ENCODE results near the gene KCNJ11. TPM values are rescaled to one million over a fixed set of nuclear protein-coding genes. Genes with fewer than 3 reads are reported as not detected.

KCNJ11 gene
- total and polyA plus RNA-seq, 2 of the 13 experiments (the other 11 are each of a cell fraction or from before 2014, with no cell fraction given), result 0.38 to 1.6 TPM

DNA sequence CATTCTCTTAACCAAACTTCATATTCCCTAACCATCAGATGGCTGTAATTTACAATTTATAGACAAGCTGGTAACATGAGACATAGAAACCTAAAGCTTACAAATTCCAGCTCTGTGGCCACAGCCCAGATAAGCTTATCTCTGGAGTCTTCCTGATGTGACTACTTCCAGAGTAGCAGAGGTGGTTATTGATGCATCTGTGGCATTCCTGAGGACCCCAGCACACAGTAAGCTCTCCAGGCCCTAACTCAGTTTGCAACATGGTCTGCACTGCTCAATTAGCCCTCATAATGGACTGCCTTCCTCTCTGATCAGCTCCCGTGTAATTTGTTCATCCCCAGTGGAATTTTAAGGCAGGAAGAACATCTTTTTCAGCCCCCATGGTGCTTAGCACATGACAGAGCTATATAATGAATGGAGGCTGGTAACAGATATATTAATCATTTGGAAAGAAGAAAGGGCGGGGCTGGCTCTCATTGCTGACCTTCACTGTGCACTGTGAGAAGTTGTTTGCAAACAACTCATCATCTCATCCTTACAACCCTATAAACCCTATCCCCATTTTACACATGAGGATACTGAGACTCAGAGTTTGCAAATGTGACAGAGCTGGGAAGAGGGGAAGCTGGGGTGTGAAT is 30.1 kb upstream of the KCNJ11 start:
- in situ Hi-C loops (cut with HindIII; ENCODE audit: extremely low pct_ligation_motif_present, low pct_unique_long_range_greater_than_20kb), result no loop called here
- TF ChIP-seq ETV6 (CRISPR knock-in tag; conservative IDR thresholded peaks at IDR 0.05) (no peak), E2F1 (CRISPR knock-in tag; IDR thresholded peaks at IDR 0.05) (no peak), ZBTB7A (CRISPR knock-in tag; IDR thresholded peaks at IDR 0.05) (no peak), MED1 (CRISPR knock-in tag; IDR thresholded peaks at IDR 0.05) (no peak)
- BruUV-seq (replicated peaks), result no TSS peak
- DNase-seq (ENCODE audit: low spot score), result no peak
- H3K4me3 ChIP-seq (replicated peaks in 1 of 3; ENCODE audit: insufficient read depth in 1 of 3, low read depth in 2 of 3, low read length in 3 of 3), result no peak overlapping the region
- H3K9me3 ChIP-seq (ENCODE audit: low read length), result no peaks in the 10 kb centered on the region
- 3% methylated on average over 2 of the region's 2 CpGs for WGBS (ENCODE audit: low lambda C conversion rate)
- H4K20me1 ChIP-seq (ENCODE audit: insufficient read depth, low read length), result no peaks in the 10 kb centered on the region
- POLR2A ChIA-PET, result no interaction called here
- peaks cover 7% of the 10 kb centered on the region for H3K4me1 ChIP-seq (ENCODE audit: insufficient read depth, low read length)
- H3K27ac ChIP-seq (ENCODE audit: extremely low read length, insufficient read depth, low read length), result no peak overlapping the region
- H3K4me2 ChIP-seq (ENCODE audit: low read depth, low read length), result no peak overlapping the region
- no peaks in the 10 kb centered on the region for H3K36me3 ChIP-seq (replicated peaks in 1 of 2; ENCODE audit: control insufficient read depth in 1 of 2, insufficient read depth in 2 of 2, low read length in 2 of 2)
- ATAC-seq, result no peak
- no peak overlapping the region for H2AFZ ChIP-seq (ENCODE audit: low read length)
- intact Hi-C loops (cut with micrococcal nuclease; ENCODE audit: unreplicated experiment), result no loop called here
- no peak overlapping the region for H3K9ac ChIP-seq (ENCODE audit: insufficient read depth, low read depth, low read length)
- CTCF ChIA-PET (ENCODE audit: low intra/inter-chr PET ratio, low total read pairs), result no interaction called here
- no peak for FAIRE-seq
- peaks cover 2 to 14% of the 10 kb centered on the region in 2 experiments; a peak in 3 of 5 replicates for H3K27me3 ChIP-seq (ENCODE audit: control insufficient read depth in 1 of 2, insufficient read depth in 2 of 2, low read length in 2 of 2)
- no peaks in the 10 kb centered on the region for H3K79me2 ChIP-seq (ENCODE audit: insufficient read depth, low read length)

DNA sequence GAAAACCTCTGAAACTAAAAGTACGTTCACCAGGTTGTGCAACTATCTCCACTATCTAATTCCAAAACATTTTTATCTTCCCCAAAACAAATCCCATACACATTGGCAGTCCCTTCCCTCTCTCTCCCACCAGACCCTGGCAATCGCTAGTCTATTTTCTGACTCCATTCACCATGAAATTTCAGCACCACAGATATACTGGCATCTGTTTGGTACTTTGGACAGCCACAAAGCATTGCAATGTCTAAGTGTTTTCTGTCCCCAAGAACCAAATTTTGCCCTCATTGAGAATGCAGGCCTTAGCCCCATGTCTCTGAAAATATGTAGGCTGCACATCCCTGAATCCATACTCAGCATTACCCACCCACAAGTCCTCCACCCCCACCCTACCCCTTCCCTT is 28.0 kb upstream of the KCNJ11 start:
- WGBS (ENCODE audit: low lambda C conversion rate), result 22% methylated on average over 2 of the region's 2 CpGs
- Histone ChIP-seq H3K9ac (ENCODE audit: insufficient read depth, low read depth, low read length) (no peak overlapping the region), H3K4me3 (replicated peaks in 1 of 3; ENCODE audit: insufficient read depth in 1 of 3, low read depth in 2 of 3, low read length in 3 of 3) (no peak overlapping the region), H3K4me1 (ENCODE audit: insufficient read depth, low read length) (peaks cover 10% of the 10 kb centered on the region), H3K9me3 (ENCODE audit: low read length) (no peaks in the 10 kb centered on the region), H3K4me2 (ENCODE audit: low read depth, low read length) (no peak overlapping the region), H3K36me3 (replicated peaks in 1 of 2; ENCODE audit: control insufficient read depth in 1 of 2, insufficient read depth in 2 of 2, low read length in 2 of 2) (no peaks in the 10 kb centered on the region), H3K27me3 (ENCODE audit: control insufficient read depth in 1 of 2, insufficient read depth in 2 of 2, low read length in 2 of 2) (peaks cover 2 to 14% of the 10 kb centered on the region in 2 experiments; a peak in 3 of 5 replicates), H3K79me2 (ENCODE audit: insufficient read depth, low read length) (no peaks in the 10 kb centered on the region), H2AFZ (ENCODE audit: low read length) (no peak overlapping the region), H3K27ac (ENCODE audit: extremely low read length, insufficient read depth, low read length) (no peak overlapping the region), H4K20me1 (ENCODE audit: insufficient read depth, low read length) (no peaks in the 10 kb centered on the region)
- ChIA-PET POLR2A (no interaction called here), CTCF (ENCODE audit: low intra/inter-chr PET ratio, low total read pairs) (no interaction called here)
- intact Hi-C loops (cut with micrococcal nuclease; ENCODE audit: unreplicated experiment), result no loop called here
- FAIRE-seq (no peak), ATAC-seq (no peak), DNase-seq (ENCODE audit: low spot score) (no peak)
- TF ChIP-seq MXD4 (CRISPR knock-in tag; IDR thresholded peaks at IDR 0.05) (no peak), FLYWCH1 (CRISPR knock-in tag; IDR thresholded peaks at IDR 0.05) (no peak), RBAK (CRISPR knock-in tag; IDR thresholded peaks at IDR 0.05) (no peak), TEAD2 (CRISPR knock-in tag; IDR thresholded peaks at IDR 0.05) (no peak), ZC3H4 (CRISPR knock-in tag; IDR thresholded peaks at IDR 0.05; ENCODE audit: borderline replicate concordance) (no peak), HMGXB4 (CRISPR knock-in tag; IDR thresholded peaks at IDR 0.05; ENCODE audit: borderline replicate concordance in 1 of 2, low read depth in 1 of 2) (no peak), NFYB (CRISPR knock-in tag; IDR thresholded peaks at IDR 0.05) (no peak), ZNF484 (CRISPR knock-in tag; IDR thresholded peaks at IDR 0.05; ENCODE audit: borderline replicate concordance, low read depth) (no peak)
- in situ Hi-C loops (cut with HindIII; ENCODE audit: extremely low pct_ligation_motif_present, low pct_unique_long_range_greater_than_20kb), result no loop called here
- BruUV-seq (replicated peaks), result no TSS peak
